ENCODE results near the gene MT1B.
A peak's percentile ranks its signal among the peaks of the same experiment; 100 is the strongest.

The MT1B gene

DNA sequence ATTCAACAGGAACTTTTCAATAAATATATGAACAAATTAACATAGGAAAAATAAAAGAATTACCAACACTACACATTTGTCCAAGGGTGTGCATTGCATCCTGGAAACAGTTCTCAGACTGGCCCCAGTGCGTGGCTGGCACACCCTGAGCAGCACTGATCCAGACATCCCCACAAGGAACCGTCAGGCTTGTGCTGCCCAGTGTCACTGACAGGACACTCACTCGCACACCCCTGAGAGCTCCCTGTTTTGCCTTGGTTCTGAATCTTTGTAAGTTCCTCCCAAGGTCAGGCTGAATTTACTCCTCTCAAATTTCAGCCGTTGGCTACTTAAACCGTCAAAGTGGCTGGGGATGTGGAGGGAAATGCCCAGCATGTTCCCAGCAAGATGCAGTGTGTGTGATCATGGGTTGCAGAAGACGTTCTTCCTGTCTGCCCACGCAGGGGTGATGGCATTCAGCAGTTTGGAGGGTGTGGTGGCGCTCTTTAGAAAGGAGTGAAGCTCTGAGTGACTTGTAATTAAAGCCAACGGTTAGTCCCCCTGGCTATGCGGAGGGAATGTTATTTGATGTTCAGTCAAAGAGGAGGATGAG, 41.6 kb upstream of the MT1B start:
- no peaks in the 10 kb centered on the region for H3K36me3 Mint-ChIP-seq (ENCODE audit: low read depth)
- no peak for DNase-seq
- TF ChIP-seq, protein P1, sequence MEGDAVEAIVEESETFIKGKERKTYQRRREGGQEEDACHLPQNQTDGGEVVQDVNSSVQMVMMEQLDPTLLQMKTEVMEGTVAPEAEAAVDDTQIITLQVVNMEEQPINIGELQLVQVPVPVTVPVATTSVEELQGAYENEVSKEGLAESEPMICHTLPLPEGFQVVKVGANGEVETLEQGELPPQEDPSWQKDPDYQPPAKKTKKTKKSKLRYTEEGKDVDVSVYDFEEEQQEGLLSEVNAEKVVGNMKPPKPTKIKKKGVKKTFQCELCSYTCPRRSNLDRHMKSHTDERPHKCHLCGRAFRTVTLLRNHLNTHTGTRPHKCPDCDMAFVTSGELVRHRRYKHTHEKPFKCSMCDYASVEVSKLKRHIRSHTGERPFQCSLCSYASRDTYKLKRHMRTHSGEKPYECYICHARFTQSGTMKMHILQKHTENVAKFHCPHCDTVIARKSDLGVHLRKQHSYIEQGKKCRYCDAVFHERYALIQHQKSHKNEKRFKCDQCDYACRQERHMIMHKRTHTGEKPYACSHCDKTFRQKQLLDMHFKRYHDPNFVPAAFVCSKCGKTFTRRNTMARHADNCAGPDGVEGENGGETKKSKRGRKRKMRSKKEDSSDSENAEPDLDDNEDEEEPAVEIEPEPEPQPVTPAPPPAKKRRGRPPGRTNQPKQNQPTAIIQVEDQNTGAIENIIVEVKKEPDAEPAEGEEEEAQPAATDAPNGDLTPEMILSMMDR (IDR thresholded peaks at IDR 0.05) = no peak
- H3K27me3 Mint-ChIP-seq (ENCODE audit: low read depth, poor library complexity) = peaks cover 62% of the 10 kb centered on the region
- H3K4me1 Mint-ChIP-seq = peaks cover 59% of the 10 kb centered on the region
- H3K4me3 Mint-ChIP-seq = peak overlapping the region; percentile 88
- no peak overlapping the region for H3K27ac Mint-ChIP-seq
- H3K9me3 Mint-ChIP-seq = no peaks in the 10 kb centered on the region

DNA sequence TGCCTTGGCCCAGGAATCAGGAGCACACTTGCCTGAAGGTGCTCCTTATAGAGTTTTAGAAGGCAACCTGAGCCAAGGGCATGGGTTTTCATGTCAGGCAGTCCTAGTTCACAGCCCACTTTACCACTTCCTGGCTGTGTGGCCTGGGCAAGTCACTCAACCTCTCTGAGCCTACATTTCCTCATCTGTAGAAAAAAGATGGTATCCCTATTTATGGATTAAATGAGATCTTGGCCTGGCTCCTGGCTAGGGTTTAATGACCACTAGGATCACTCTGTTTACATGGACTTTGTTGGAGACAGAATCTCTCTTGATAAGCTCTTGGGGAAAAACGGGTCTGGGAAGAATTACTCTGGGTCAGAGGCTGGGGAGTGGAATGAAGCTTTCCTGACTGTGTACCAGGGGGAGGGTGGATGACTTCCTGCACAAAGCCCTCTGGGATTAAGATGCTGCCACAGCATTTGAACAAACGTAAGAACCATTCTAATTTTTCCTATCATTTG, 41.0 kb upstream of the MT1B start:
- Mint-ChIP-seq H3K27ac (no peak overlapping the region), H3K27me3 (ENCODE audit: low read depth, poor library complexity) (peaks cover 67% of the 10 kb centered on the region), H3K36me3 (ENCODE audit: low read depth) (no peaks in the 10 kb centered on the region), H3K9me3 (no peaks in the 10 kb centered on the region), H3K4me1 (peaks cover 58% of the 10 kb centered on the region), H3K4me3 (peak overlapping the region; percentile 88)
- TF ChIP-seq, protein P1 (IDR thresholded peaks at IDR 0.05) = no peak
- DNase-seq = no peak

DNA sequence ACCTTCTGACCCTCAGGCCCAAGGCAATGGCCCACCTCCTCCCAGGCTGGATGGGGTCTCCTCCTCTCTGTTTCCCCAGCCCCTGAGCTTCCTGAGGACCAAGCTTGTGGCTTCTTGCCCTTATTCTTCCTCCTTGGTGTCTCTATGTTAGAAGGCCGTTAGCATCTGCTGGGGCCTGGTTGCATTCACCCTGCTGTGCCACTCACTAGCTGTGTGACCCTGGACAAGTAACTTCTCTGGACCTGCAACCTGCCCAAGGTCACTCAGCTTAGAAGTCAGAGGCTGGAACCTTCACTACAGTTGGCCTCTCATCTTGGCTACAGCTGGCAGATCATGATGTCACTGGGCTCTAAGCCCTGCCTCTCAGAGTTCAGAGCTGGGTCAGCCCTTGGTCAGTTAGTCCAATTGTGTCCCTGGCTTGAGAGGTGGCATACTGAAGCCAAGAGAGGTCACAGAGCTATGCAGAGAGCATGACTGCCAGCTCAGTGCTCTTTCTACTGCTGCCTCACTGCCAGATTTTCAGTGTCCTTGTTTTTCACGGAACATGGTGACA, 40.3 kb upstream of the MT1B start:
- no peaks in the 10 kb centered on the region for H3K9me3 Mint-ChIP-seq
- H3K4me1 Mint-ChIP-seq = peaks cover 51% of the 10 kb centered on the region
- TF ChIP-seq, protein P1 (IDR thresholded peaks at IDR 0.05) = no peak
- peak overlapping the region; percentile 88 for H3K4me3 Mint-ChIP-seq
- H3K27me3 Mint-ChIP-seq (ENCODE audit: low read depth, poor library complexity) = peaks cover 69% of the 10 kb centered on the region
- peak overlapping the region; percentile 55 for H3K27ac Mint-ChIP-seq
- DNase-seq = no peak
- no peaks in the 10 kb centered on the region for H3K36me3 Mint-ChIP-seq (ENCODE audit: low read depth)

DNA sequence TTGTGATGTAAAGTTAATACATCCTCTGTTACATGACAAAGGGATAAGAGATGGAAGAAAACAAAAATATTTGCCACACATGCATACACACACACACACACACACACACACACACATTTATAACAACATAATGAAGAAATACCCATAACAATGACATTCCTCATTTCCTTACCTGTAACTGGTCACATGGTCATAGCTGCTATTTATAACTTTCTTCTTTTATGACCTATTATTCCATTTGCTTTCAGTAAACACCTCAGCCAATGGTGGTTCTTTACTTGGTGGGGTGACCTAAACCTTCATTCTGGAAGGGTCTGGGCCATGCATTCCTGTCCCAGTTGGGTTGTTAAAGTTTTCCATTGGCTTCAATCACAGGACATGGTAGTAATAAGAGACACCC, 38.0 kb upstream of the MT1B start:
- Mint-ChIP-seq H3K9me3 (no peaks in the 10 kb centered on the region), H3K4me1 (peaks cover 42% of the 10 kb centered on the region), H3K27me3 (ENCODE audit: low read depth, poor library complexity) (peaks cover 88% of the 10 kb centered on the region), H3K36me3 (ENCODE audit: low read depth) (no peaks in the 10 kb centered on the region), H3K4me3 (no peak overlapping the region), H3K27ac (no peak overlapping the region)
- no peak for DNase-seq
- TF ChIP-seq, protein P1 (IDR thresholded peaks at IDR 0.05) = no peak

- TF ChIP-seq, protein P1 (IDR thresholded peaks at IDR 0.05) = no peak
- peaks cover 35% of the 10 kb centered on the region for H3K4me1 Mint-ChIP-seq
- H3K36me3 Mint-ChIP-seq (ENCODE audit: low read depth) = no peaks in the 10 kb centered on the region
- DNase-seq = no peak
- no peak overlapping the region for H3K27ac Mint-ChIP-seq
- H3K4me3 Mint-ChIP-seq = no peak overlapping the region
- H3K9me3 Mint-ChIP-seq = no peaks in the 10 kb centered on the region
- H3K27me3 Mint-ChIP-seq (ENCODE audit: low read depth, poor library complexity) = peaks cover 88% of the 10 kb centered on the region
Measured at GRCh38 chr16:56614549-56614991, 37.1 kb upstream of the MT1B start.

DNA sequence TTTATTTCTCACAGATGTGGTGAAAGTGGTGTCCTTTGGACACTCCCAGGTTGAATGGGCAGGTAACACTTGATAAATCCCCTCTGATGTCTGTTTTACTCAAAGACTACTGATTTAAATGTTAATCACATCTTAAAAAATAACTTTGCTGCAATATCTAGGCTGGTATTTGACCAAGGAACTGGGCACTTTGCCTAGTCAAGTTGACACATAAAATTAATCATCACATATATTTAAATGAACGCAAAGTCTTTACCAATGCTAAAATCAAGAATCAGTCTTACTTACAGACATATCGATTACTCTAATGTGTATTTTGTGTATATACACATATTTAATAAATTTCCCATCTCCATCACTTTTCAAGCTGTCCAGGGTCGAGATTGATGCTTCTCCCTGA, 36.3 kb upstream of the MT1B start:
- Mint-ChIP-seq H3K4me3 (no peak overlapping the region), H3K4me1 (peaks cover 31% of the 10 kb centered on the region), H3K9me3 (no peaks in the 10 kb centered on the region), H3K36me3 (ENCODE audit: low read depth) (no peaks in the 10 kb centered on the region), H3K27me3 (ENCODE audit: low read depth, poor library complexity) (peaks cover 92% of the 10 kb centered on the region), H3K27ac (no peak overlapping the region)
- no peak for DNase-seq
- TF ChIP-seq, protein P1 (IDR thresholded peaks at IDR 0.05) = no peak
